ENCODE data around the gene ANKLE1. TPM values are rescaled to one million over a fixed set of nuclear protein-coding genes. Genes with fewer than 3 reads are reported as not detected.

Gene ANKLE1
- total RNA-seq, 1 donor from 2014 or later: 0.13 TPM

- DNase-seq: no peak
- intact Hi-C loops (cut with DNase I): no loop called here
- ATAC-seq (ENCODE audit: poor library complexity): no peak
Observed at GRCh38 chr19:17332677-17333581, 51.2 kb downstream of the ANKLE1 start.

- DNase-seq (no peak), ATAC-seq (ENCODE audit: poor library complexity) (no peak)
- intact Hi-C loops (cut with DNase I): no loop called here
Observed at GRCh38 chr19:17333611-17334413, 52.1 kb downstream of the ANKLE1 start.

GRCh38 chr19:17334414-17335409 is 53.0 kb downstream of the ANKLE1 start, which contains the start of gene ANO8:
ANO8 (minus strand) TSS chr19:17334855; CDS start chr19:17334670, 185 bp downstream.
- peak; percentile 85 for ATAC-seq (ENCODE audit: poor library complexity)
- intact Hi-C loops (cut with DNase I): no loop called here
- DNase-seq: peak; percentile 97

GRCh38 chr19:17335575-17335974 is 53.9 kb downstream of the ANKLE1 start:
- DNase-seq: no peak
- intact Hi-C loops (cut with DNase I): no loop called here
- ATAC-seq (ENCODE audit: poor library complexity): no peak

Other genes starting within 250 kb of the ANKLE1 start
- 4.5 TPM for gene HAUS8, start 206.4 kb upstream of the ANKLE1 start, total RNA-seq
- gene MYO9B, start 206.1 kb upstream of the ANKLE1 start, total RNA-seq: 32.4 TPM
- gene USE1, start 66.5 kb upstream of the ANKLE1 start, total RNA-seq: 30.7 TPM
- gene OCEL1, start 55.7 kb upstream of the ANKLE1 start, total RNA-seq: 22.4 TPM
- gene NR2F6, start 36.0 kb upstream of the ANKLE1 start, total RNA-seq: 77.3 TPM
- gene USHBP1, start 17.2 kb upstream of the ANKLE1 start, total RNA-seq: 7.9 TPM
- 77.9 TPM for gene BABAM1, start 14.5 kb upstream of the ANKLE1 start, total RNA-seq
- gene ABHD8, start 21.5 kb downstream of the ANKLE1 start, total RNA-seq: 12.2 TPM
- gene MRPL34, start 24.0 kb downstream of the ANKLE1 start, total RNA-seq: 224 TPM
- 27.4 TPM for gene DDA1, start 27.7 kb downstream of the ANKLE1 start, total RNA-seq
- 8.3 TPM for gene ANO8, start 53.0 kb downstream of the ANKLE1 start, total RNA-seq
- gene GTPBP3, start 55.7 kb downstream of the ANKLE1 start, total RNA-seq: 9.3 TPM
- gene PLVAP, start 95.4 kb downstream of the ANKLE1 start, total RNA-seq: 18.1 TPM
- gene CCDC194, start 112.3 kb downstream of the ANKLE1 start, total RNA-seq: not detected
- 46.5 TPM for gene BST2, start 123.7 kb downstream of the ANKLE1 start, total RNA-seq
- 20.3 TPM for gene MVB12A, start 138.1 kb downstream of the ANKLE1 start, total RNA-seq
- 0.11 TPM for gene TMEM221, start 166.8 kb downstream of the ANKLE1 start, total RNA-seq
- 0.24 TPM for gene NXNL1, start 179.0 kb downstream of the ANKLE1 start, total RNA-seq
- 64.2 TPM for gene SLC27A1, start 188.6 kb downstream of the ANKLE1 start, total RNA-seq
- gene PGLS, start 229.7 kb downstream of the ANKLE1 start, total RNA-seq: 19.6 TPM